GM21737 (cell line): ENCODE results near the gene PCSK7.

Experiments
- ATAC-seq: cut with Tn5 transposase; IDR thresholded peaks from one replicate; pipeline ENCODE4 v1.9.1; 2021; ENCODE audit warnings: mild to moderate bottlenecking, moderate library complexity; ENCODE audit not compliant: unreplicated experiment

PCSK7 gene

DNA sequence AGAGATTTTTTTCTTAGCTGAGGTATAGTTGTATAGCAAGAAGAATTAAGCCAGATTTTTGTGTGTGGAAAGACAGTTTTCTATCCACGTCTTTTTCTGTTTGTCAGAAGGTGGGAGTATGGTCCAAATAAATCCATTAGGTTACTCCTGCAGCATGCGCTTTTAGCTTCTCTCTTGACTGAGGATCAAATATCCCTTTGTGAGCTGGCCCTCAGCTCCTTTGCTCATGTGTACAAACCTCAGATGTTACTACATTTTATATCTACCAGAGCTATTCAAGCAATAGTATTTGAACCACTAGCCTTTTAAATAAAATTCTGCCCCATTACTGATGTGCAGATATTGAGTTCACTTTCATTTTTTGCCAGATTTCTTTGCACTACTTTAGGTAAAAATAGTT is 62.1 kb downstream of the PCSK7 start:
- no peak for ATAC-seq

DNA sequence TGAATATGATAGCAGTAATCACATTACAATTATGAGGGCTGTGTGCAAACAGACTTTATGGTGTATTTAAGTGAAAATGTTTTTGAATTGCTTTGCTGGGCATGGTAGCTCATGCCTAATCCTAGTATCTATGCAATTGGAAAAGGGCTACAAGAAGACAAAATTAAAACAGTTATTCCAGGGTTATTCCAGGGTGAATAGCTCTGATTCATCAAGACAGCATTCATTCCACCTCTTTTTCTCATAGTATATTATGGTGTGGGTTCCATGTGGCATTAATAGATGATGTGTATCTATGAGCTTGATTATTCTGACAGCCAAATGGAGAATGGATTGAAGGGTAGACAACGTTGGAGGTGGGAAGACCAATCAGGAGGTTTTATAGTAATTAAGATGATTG is 65.4 kb downstream of the PCSK7 start:
- ATAC-seq: no peak

DNA sequence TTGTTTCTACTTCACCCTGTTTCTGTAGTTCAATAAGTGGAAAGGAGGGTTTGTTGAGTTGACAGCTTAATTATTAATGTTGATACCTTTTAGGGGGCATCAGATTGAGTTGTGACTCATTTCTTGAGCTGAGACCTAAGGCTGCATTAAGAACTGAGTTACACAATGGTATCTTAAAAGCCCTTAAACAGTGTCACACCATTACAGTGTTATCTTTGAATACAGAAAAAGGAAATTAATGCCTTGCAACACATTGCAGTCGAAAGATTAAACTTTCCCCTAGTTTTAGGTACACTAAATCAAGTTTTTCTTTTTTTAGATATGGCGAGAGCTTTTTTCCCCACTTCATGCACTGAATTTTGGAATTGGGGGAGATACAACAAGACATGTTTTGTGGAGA is 71.0 kb downstream of the PCSK7 start:
- no peak for ATAC-seq

DNA sequence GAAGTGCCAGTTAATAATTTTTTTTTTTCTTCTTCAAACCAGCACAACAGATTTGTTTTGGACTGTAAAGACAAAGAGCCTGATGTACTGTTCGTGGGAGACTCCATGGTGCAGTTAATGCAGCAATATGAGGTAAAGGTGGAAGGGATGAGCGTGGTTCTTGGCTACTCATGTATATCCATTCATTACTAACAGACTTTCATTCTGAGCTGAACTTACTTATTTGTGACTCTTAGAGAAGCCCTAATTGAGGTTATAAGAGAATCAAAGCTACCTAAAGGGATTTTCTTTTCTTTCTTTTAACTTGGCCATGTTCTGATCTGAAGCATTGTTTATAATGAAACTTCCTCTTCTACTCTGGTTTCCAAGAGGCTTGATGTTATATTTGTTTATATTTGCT is 72.0 kb downstream of the PCSK7 start:
- ATAC-seq: no peak

DNA sequence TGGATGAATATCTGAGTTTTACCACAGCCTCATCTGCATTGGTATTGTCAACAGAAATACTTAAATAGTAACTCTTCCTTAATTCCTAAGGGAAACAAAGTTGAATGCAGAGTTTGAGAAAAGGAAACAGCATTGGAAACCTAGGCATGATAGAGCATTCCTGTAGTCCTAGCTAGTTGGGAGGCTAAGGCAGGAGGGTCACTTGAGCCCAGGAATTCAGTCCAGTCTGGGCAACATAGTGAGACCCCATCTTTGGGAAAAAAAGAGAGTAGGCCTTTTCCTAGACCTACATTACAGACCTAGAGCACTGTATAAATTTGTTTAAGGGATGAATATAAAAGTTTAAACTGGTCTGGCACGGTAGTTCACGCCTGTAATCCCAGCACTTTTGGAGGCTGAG is 74.4 kb downstream of the PCSK7 start:
- no peak for ATAC-seq

DNA sequence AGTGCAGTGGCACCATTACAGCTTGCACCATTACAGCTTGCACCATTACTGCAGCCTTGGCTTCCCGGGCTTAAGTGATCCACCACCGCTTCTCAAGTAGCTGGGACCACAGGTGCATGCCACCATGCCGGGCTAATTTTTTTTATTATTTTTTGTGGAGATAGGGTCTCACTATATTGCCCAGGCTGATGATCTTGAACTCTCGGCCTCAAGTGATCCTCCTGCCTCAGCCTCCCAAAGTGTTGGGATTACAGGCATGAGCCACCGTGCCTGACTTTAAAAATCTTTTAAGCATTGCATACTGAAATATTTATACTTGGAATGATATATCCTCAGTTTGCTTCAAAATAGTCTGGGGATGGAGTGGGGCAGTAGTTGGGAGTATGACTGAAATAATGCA is 77.4 kb downstream of the PCSK7 start:
- no peak for ATAC-seq
